Stomach (tissue), 9 donors: Measurements from ENCODE around the gene CARMIL1. TPM values are rescaled to one million over a fixed set of nuclear protein-coding genes. Genes with fewer than 3 reads are reported as not detected.

ENCODE experiments used
- DNase-seq, 2 donors: peaks; one replicate each; pipeline versions ENCODE4 v3.0.0 to v3.0.0-alpha.2; 2013 to 2019
- H3K27ac ChIP-seq, 5 donors: fragments of 200-600 bp in 4 of 5; sonication (generic) in 4 of 5; one replicate each; pipeline ENCODE4 v1.5.1; 2013 to 2019; ENCODE audit warnings: mild to moderate bottlenecking in 1 of 5, moderate library complexity in 1 of 5
- H3K27me3 ChIP-seq, 3 donors: fragments of 200-600 bp; sonication (generic); one replicate each; pipeline ENCODE4 v1.5.1; 2017 to 2019; ENCODE audit warnings: mixed run types in 1 of 3
- H3K36me3 ChIP-seq, 4 donors: fragments of 200-600 bp; sonication (generic); 1 replicate in 3 of 4; 2 replicates in 1 of 4; pipeline ENCODE4 v1.5.1; 2016 to 2019
- H3K4me1 ChIP-seq, 4 donors: fragments of 200-600 bp; sonication (generic); one replicate each; pipeline ENCODE4 v1.5.1; 2016 to 2019
- H3K4me3 ChIP-seq, 4 donors: fragments of 200-600 bp; sonication (generic) in 3 of 4; one replicate each; pipeline ENCODE4 v1.5.1; 2016 to 2019; ENCODE audit warnings: mild to moderate bottlenecking in 1 of 4
- H3K9me3 ChIP-seq, 4 donors: fragments of 200-600 bp; sonication (generic); one replicate each; pipeline ENCODE4 v1.5.1; 2016 to 2019
- CTCF ChIP-seq, 7 experiments: fragments of 450-650 bp in 4 of 7; fragments of 200-600 bp in 3 of 7; sonication (generic) in 3 of 7; IDR thresholded peaks; one replicate each; pipeline ENCODE4 v1.5.1; 2016 to 2019; ENCODE audit warnings: antibody characterized with exemption in 7 of 7, control low read depth in 2 of 7, mild to moderate bottlenecking in 1 of 7
- EP300 ChIP-seq: sonication (generic); formaldehyde crosslinking; IDR thresholded peaks from one replicate; pipeline ENCODE4 v1.6.1; 2017; ENCODE audit warnings: antibody characterized with exemption
- POLR2A ChIP-seq, 4 donors: fragments of 450-650 bp; IDR thresholded peaks; one replicate each; pipeline ENCODE4 v1.6.1; 2016; ENCODE audit warnings: antibody characterized with exemption in 4 of 4, control low read depth in 2 of 4, mild to moderate bottlenecking in 1 of 4, moderate library complexity in 1 of 4
- POLR2AphosphoS5 ChIP-seq, 3 donors: sonication (generic); formaldehyde crosslinking; IDR thresholded peaks; one replicate each; pipeline ENCODE4 v1.6.1; 2016; ENCODE audit warnings: antibody characterized with exemption in 3 of 3
- WGBS, 5 donors: extraction: QIAGEN DNeasy Blood & Tissue Kit in 3 of 5; methylation state at CpG; one replicate each; pipeline versions ENCODE4 v1.1.5 to v1.1.7; 2013 to 2018; 5-methylcytosine and 5-hydroxymethylcytosine counted together
- intact Hi-C: fragments of 100-400 bp; cut with DNase I; formaldehyde crosslinking; loops from one replicate; pipeline ENCODE4 v1.15.1; 2023; ENCODE audit warnings: low total_unique reads
- polyA plus RNA-seq, 3 donors: library from polyadenylated mRNA; stranded (reverse); fragments of 200-250 nt; gene quantifications; one replicate each; pipeline ENCODE4 v1.2.3, GENCODE V29; 2013
- total RNA-seq, 5 donors: library from RNA; depleted of rRNA; stranded (reverse); fragments of >200 nt; gene quantifications; one replicate each; pipeline versions ENCODE4 v1.1.0 to v1.2.3, GENCODE V29; 2014 to 2016
- donor health status: healthy with polysubstance abuse.
- donor health status: Bipolar disorder and iron deficiency.
- donor health status: healthy.

CARMIL1 gene
- total and polyA plus RNA-seq, 8 donors = 10.5 to 42.7 (median 14.9) TPM

GRCh38 chr6:25314509-25315175, 35.5 kb downstream of the CARMIL1 start:
- Histone ChIP-seq H3K36me3 (no peaks in the 10 kb centered on the region), H3K9me3 (no peaks in the 10 kb centered on the region), H3K27me3 (no peaks in the 10 kb centered on the region), H3K4me1 (peaks cover 18 to 56% (median 25%) of the 10 kb centered on the region in 4 donors), H3K27ac (peak overlapping the region in 2 of 5 donors; percentile 47 to 57), H3K4me3 (no peak overlapping the region)
- 61 to 99% (median 98%) methylated on average over 2 of the region's 2 CpGs for WGBS, 5 donors
- intact Hi-C loops = no loop called here
- no peak for DNase-seq
- no peak for TF ChIP-seq EP300
- TF ChIP-seq POLR2AphosphoS5 (IDR thresholded peaks at IDR 0.05) = no peak
- no peak for TF ChIP-seq POLR2A (IDR thresholded peaks at IDR 0.05)
- TF ChIP-seq CTCF (IDR thresholded peaks at IDR 0.05) = no peak

- TF ChIP-seq EP300 (no peak), POLR2AphosphoS5 (IDR thresholded peaks at IDR 0.05) (peak in 1 of 3 donors; percentile 28)
- Histone ChIP-seq H3K9me3 (no peaks in the 10 kb centered on the region), H3K27me3 (no peaks in the 10 kb centered on the region), H3K4me3 (no peak overlapping the region), H3K27ac (peak overlapping the region in 4 of 5 donors; percentile 43 to 57 (median 52)), H3K4me1 (peaks cover 23 to 56% (median 25%) of the 10 kb centered on the region in 4 donors), H3K36me3 (no peaks in the 10 kb centered on the region)
- intact Hi-C loops = no loop called here
- WGBS, 5 donors = 45 to 77% (median 67%) methylated on average over 10 of the region's 10 CpGs
- peak in 1 of 2 donors; percentile 57 for DNase-seq
These were observed 36.3 kb downstream of the CARMIL1 start for GRCh38 chr6:25315194-25316177.

- TF ChIP-seq POLR2AphosphoS5 (IDR thresholded peaks at IDR 0.05) = no peak
- TF ChIP-seq EP300 = no peak
- no peak for TF ChIP-seq CTCF (IDR thresholded peaks at IDR 0.05)
- no peak for TF ChIP-seq POLR2A (IDR thresholded peaks at IDR 0.05)
- H3K36me3 ChIP-seq = no peaks in the 10 kb centered on the region
- 83 to 94% (median 90%) methylated on average over 4 of the region's 4 CpGs for WGBS, 5 donors
- H3K27me3 ChIP-seq = no peaks in the 10 kb centered on the region
- H3K4me1 ChIP-seq = peaks cover 17 to 44% (median 20%) of the 10 kb centered on the region in 4 donors
- intact Hi-C loops = no loop called here
- H3K9me3 ChIP-seq = no peaks in the 10 kb centered on the region
- no peak for DNase-seq
- no peak overlapping the region for H3K4me3 ChIP-seq
- peak overlapping the region in 1 of 5 donors; percentile 43 for H3K27ac ChIP-seq
These were observed 37.5 kb downstream of the CARMIL1 start for GRCh38 chr6:25316626-25317025.

GRCh38 chr6:25318589-25318988, 39.4 kb downstream of the CARMIL1 start:
- intact Hi-C loops = no loop called here
- no peaks in the 10 kb centered on the region for H3K27me3 ChIP-seq
- WGBS, 5 donors = 84 to 94% (median 92%) methylated on average over 6 of the region's 6 CpGs
- no peak overlapping the region for H3K4me3 ChIP-seq
- no peaks in the 10 kb centered on the region for H3K9me3 ChIP-seq
- H3K27ac ChIP-seq = no peak overlapping the region
- H3K36me3 ChIP-seq = no peaks in the 10 kb centered on the region
- H3K4me1 ChIP-seq = peaks cover 0 to 25% (median 6%) of the 10 kb centered on the region in 4 donors
- no peak for TF ChIP-seq POLR2A (IDR thresholded peaks at IDR 0.05)
- no peak for TF ChIP-seq POLR2AphosphoS5 (IDR thresholded peaks at IDR 0.05)
- DNase-seq = no peak

- DNase-seq = no peak
- Histone ChIP-seq H3K27ac (no peak overlapping the region), H3K4me1 (peaks cover 0 to 13% (median 3%) of the 10 kb centered on the region in 4 donors), H3K27me3 (no peaks in the 10 kb centered on the region), H3K9me3 (no peaks in the 10 kb centered on the region), H3K4me3 (no peak overlapping the region), H3K36me3 (no peaks in the 10 kb centered on the region)
- 0 to 56% (median 21%) methylated on average over 1 of the region's 1 CpG for WGBS, 5 donors
- intact Hi-C loops = no loop called here
- TF ChIP-seq POLR2A (IDR thresholded peaks at IDR 0.05) = no peak
- TF ChIP-seq CTCF (IDR thresholded peaks at IDR 0.05) = no peak
- no peak for TF ChIP-seq POLR2AphosphoS5 (IDR thresholded peaks at IDR 0.05)
- no peak for TF ChIP-seq EP300
These were observed 41.3 kb downstream of the CARMIL1 start for GRCh38 chr6:25320459-25320858.
